Suppressor macrophage (primary cell): Measurements from ENCODE around the gene FAM81A.

Experiments used
- DNase-seq, 4 experiments: peaks; one replicate each; pipeline ENCODE4 v3.0.0-alpha.2; 2020 to 2022
- total RNA-seq, 17 experiments: gene quantifications; one replicate each; lab custom pipeline; 2026; ENCODE audit warnings: mixed read lengths in 6 of 17, inconsistent platforms in 3 of 17; lab: John Stamatoyannopoulos, UW

FAM81A gene
- total RNA-seq: 3.3 to 19.7 (median 10.8) reads per million in 17 experiments

GRCh38 chr15:59437817-59438624, at the start of gene FAM81A:
FAM81A (plus strand) TSS chr15:59438186; CDS start chr15:59458627, 20,441 bp downstream.
- peak; percentile 72 to 90 (median 80) for DNase-seq

GRCh38 chr15:59388670-59389069, 49.3 kb upstream of the FAM81A start:
- peak in 2 of 4 experiments; percentile 65 to 71 for DNase-seq

DNA sequence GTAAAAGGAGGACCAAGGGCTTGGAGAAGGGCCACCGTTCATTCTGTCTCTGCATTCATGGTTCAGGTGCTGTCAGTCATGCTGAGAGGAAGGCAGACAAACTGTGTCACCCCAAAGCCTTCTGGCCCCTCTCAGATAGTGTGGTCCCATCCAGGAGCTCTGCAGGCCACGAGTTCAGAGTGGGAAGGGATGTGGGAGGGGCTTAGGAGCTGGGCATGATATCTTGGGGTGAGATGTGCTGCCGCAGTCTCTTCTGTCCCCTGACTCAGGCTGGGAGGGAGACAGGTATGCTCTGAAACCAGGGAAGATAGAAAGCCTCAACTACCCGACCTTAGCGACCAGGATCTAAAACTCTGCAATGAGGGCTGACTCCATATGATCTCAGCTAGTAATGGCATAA, 45.7 kb upstream of the FAM81A start:
- DNase-seq: no peak

GRCh38 chr15:59394166-59394661, 43.8 kb upstream of the FAM81A start:
- no peak for DNase-seq

- no peak for DNase-seq
Measured at GRCh38 chr15:59396211-59396610, 41.8 kb upstream of the FAM81A start.

- DNase-seq: peak in 3 of 4 experiments; percentile 33 to 73 (median 34)
Measured at GRCh38 chr15:59396679-59397078, 41.3 kb upstream of the FAM81A start.

- no peak for DNase-seq
Measured at GRCh38 chr15:59398220-59398619, 39.8 kb upstream of the FAM81A start.

- peak; percentile 69 to 83 (median 82) for DNase-seq
Measured at GRCh38 chr15:59399465-59400102, 38.4 kb upstream of the FAM81A start.

DNA sequence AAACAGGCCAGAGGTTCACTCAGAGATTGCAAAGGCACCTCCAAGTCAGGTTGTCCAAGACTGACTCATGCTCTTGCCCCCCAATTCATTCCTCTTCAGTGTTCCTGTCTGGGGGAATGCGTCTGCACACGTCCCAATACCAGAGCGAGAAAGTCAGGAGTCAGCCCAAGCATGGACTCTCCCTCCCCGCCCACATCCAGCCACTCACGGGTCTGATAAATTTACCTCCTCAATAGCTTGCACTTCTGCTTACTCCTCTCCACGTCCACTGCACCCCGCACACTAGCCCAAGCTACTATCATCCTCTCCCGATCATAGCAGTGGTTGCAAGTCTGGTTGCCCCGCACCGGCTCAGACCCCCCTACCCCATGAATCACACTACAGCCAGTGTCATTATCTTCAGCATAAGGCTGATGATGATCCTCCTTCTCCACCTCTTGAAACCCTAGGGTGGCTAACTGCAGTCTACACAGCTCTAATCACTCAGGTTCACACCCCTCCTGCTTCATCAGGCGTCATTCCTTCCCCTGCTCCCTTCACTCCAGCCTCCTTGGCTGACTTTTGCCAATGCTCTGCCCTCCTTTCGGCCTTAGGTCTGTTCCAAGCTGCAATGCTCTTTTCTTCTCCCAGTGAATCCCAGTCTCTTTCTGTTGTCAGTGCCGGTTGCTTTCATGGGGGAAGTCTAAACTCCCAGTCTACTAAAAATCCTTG, 37.7 kb upstream of the FAM81A start:
- peak in 3 of 4 experiments; percentile 37 to 48 (median 46) for DNase-seq

DNA sequence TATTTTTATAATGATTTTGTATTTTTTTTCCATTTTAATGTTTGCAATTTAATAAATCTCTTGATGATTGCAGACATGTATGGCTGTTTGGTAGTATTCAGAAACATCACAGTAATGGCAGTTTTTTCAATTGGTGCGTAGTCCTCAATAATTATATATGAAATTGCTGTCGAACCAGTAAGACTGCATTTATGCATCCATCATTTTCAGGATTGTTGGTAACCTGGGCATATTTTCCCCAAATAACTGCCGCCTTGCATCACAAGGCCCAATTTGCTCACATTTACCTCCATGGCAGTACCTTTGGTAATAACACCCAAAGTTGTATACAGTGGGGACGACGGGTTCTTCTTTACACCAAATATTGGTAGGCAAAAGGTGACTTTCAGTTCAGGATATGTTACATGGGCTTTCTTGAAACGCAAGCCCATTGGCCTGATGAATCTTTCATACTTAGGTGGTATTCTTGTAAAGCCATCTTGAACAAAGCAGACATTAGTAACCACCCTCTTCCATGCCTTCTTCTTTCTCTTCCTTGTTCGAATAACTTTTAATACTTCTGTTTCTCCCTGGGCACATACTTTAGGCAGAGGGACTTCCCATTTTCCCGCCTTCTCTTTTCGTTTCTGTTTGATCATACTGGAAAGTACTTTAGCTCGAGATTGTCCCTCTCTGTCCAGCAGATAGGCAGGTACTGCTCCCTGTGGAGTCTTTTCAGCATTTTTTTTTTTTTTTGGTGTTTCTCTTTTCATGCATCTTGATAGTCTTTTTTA, 36.7 kb upstream of the FAM81A start:
- peak in 3 of 4 experiments; percentile 43 to 68 (median 66) for DNase-seq

DNA sequence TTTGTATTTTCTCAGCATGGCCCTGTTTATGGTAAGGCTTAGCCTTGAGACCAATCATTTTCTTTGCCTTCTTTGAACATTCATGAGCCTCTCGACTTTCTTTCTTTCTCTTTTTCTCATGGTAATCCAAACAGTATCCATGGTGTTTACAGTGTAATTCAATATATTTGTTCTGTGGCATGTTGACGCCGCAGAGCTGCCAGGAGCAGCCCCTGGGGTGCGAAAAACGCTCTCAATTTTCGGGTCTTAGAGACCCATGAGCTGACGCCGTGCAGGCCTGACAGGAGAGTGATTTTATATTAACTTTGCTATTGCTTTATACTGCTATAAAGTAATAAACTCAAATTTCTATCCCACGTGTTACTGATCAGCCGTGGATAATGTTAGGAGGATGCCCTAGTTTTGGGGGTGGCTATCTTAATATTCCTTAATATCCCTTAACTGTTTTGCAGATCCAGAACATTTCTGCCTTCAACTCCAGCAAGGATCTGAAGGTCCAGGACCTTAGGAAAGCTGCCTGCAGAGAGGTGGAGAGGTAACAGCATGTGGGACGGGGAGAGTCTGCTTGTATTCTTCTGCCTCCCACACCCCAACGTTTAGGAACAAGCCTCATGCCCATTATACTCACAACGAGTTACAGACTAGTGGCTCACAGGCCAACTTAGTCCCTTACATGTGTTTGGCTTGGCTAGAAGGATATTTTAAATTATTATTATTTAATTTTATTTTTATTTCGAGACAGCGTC, 36.0 kb upstream of the FAM81A start:
- DNase-seq: no peak

DNA sequence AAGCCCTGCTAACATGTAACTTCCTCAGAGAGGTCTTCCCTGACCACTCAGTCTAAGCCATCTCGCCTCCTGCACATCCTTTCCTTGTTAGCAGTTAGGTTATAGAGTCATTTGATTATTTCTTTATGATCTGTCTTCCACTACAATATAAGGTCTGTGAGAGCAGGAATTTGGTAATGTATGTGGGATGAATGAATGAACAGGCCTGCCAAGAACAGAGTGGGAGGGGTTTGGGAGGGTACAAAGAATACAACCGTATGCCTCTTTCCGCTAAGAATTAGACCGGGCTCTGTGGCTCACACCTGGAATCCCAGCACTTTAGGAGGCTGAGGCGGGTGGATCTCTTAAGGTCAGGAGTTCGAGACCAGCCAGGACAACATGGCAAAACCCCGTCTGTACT, 32.9 kb upstream of the FAM81A start:
- no peak for DNase-seq

- DNase-seq: peak; percentile 62 to 82 (median 74)
Measured at GRCh38 chr15:59406446-59406845, 31.5 kb upstream of the FAM81A start.

- DNase-seq: peak in 3 of 4 experiments; percentile 43 to 67 (median 59)
Measured at GRCh38 chr15:59407946-59408345, 30.0 kb upstream of the FAM81A start.

DNA sequence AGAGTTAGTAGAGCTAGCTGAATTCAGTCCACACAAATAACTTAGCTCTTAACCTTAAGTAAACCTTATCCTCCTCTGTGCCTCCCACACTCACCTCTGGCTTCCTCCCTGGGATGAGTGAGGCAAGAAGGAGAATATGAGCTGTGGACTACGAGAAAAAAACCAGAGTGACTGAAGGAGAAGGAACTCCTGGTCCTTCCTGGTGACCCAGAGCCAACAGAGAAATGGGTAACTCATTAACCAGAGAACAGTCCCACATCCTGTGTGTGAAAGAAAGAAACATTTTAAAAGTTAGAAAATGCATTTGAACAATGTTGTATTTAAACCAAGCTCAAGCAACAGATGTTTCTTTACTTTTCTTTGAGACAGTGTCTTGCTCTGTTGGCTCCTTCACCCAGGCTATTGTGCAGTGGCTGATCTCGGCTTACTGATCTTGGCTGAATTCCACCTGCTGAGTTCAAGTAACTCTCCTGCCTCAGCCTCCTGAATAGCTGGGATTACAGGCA, 27.5 kb upstream of the FAM81A start:
- DNase-seq: peak; percentile 53 to 80 (median 76)

- DNase-seq: no peak
Measured at GRCh38 chr15:59413577-59413976, 24.4 kb upstream of the FAM81A start.

DNA sequence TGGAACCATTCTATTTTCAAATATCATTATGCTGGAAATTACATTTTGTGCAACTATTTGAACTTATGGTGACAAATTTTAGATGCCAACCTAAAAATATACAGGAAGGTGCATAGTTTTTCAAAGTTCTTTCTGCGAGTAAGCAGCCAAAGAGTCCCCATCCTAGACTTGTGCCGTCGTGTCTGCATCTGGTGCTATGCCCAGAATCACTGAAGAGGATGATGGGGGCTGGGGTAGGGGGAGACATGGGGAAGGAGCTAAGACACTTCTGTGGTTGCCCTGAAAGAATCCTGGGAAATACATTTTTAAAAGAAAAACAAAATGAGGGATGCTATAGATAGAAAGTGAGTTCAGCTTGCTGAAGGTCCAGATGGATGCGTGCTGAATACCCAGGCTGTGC, 21.2 kb upstream of the FAM81A start:
- no peak for DNase-seq

GRCh38 chr15:59419170-59419569, 18.8 kb upstream of the FAM81A start:
- peak in 2 of 4 experiments; percentile 45 to 51 for DNase-seq

GRCh38 chr15:59420108-59420507, 17.9 kb upstream of the FAM81A start:
- peak in 2 of 4 experiments; percentile 26 to 45 for DNase-seq

DNA sequence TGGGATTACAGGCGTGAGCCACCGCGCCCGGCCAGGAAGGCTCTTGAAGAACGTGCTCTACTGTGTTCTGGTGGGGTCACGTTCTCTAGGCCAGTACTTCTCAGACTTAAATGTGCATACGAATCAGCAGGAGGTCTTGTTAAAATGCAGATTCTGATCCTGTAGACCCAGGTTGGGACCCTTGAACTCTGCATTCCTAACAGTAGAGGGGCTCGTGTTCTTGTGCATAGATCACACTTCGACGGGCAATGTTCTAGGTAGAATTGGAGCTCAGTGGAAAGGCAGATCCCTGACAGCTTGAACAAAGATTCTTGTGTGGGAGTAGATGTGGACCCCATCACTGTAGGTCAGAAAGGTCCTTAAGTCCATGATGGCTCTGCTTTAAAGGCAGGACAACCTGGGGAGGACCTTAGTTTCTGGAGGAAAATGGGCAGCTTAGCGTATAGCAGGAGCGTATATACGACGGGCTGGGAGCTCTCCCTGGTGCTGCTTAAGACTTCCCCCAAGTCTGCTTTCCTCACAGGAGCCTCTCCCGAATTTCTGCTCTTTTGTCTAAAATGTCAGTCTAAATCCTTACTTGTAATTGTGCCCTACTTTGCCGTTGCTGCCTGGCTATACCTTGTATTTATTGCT, 16.9 kb upstream of the FAM81A start:
- DNase-seq: peak in 2 of 4 experiments; percentile 50 to 52

- no peak for DNase-seq
Measured at GRCh38 chr15:59424616-59425015, 13.4 kb upstream of the FAM81A start.
